ENCODE measurements around the gene MTF1. TPM values are rescaled to one million over a fixed set of nuclear protein-coding genes. Genes with fewer than 3 reads are reported as not detected.

MTF1 gene
- total RNA-seq, 1 donor from 2014 or later: 11.3 TPM

DNA sequence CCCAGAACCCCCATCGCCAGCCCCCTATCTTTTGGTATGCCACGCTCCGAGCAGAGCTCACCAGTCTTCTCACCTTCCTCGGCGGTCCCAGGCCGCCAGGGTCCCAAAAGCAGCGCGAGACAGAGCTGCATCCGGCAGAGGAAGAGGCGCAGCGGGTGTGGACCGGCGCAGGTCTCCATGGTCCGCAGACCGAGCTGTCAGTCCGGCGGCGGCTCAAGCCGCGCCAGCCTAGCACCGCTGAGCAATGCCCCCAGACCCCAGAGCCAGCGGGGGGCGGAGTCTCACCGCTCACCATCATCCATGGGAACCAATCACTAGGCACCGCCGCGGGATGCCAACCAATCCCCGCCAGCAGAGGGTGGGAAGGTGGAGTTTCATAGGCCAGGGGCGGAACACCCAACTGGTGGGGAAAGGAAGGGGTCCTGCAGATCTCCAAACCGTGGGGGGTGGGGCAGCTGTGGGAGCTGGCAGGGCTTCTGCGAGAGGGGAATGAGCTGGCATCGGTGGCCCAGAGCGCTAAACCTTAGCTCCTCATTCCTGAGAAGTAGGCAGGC lies 94.4 kb downstream of the MTF1 start, which contains the start of gene EPHA10:
EPHA10 (minus strand) TSS at position 233 of the 554 bp plus-strand sequence; CDS start at position 179, 54 bp downstream.
- intact Hi-C loops (cut with micrococcal nuclease): no loop called here
- no peaks in the 10 kb centered on the region for H3K9me3 ChIP-seq (replicated peaks)
- peaks cover 99% of the 10 kb centered on the region for H3K27me3 ChIP-seq (ENCODE audit: low read depth)
- H3K27ac ChIP-seq (replicated peaks): no peak within 1 kb of the TSS
- no peaks in the 10 kb centered on the region for H3K36me3 ChIP-seq
- no peak within 1 kb of the TSS for H3K4me3 ChIP-seq
- TF ChIP-seq, protein P1, sequence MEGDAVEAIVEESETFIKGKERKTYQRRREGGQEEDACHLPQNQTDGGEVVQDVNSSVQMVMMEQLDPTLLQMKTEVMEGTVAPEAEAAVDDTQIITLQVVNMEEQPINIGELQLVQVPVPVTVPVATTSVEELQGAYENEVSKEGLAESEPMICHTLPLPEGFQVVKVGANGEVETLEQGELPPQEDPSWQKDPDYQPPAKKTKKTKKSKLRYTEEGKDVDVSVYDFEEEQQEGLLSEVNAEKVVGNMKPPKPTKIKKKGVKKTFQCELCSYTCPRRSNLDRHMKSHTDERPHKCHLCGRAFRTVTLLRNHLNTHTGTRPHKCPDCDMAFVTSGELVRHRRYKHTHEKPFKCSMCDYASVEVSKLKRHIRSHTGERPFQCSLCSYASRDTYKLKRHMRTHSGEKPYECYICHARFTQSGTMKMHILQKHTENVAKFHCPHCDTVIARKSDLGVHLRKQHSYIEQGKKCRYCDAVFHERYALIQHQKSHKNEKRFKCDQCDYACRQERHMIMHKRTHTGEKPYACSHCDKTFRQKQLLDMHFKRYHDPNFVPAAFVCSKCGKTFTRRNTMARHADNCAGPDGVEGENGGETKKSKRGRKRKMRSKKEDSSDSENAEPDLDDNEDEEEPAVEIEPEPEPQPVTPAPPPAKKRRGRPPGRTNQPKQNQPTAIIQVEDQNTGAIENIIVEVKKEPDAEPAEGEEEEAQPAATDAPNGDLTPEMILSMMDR (IDR thresholded peaks at IDR 0.05; ENCODE audit: borderline replicate concordance): no peak
- no peak for DNase-seq
- H3K4me1 ChIP-seq: no peaks in the 10 kb centered on the region

DNA sequence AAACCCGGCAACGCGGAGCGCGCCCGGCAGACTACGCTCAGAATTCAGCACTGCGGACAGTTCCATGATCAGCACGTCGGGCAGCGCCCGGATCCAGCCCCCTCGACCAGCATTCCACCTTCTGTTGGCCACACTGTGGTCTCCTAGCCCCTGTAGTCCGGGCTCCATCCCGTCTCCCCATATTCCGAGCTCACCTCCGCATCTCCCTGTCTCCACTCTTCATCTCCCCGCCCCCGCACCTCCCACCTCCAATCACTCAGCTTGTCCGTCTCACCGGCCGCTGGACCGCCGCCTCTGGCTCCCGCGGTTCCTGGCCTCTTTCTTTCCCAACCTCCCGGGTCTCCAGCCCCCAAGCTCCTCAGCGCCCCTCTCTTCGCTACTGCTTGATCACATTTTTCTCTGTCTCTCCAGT lies 95.0 kb downstream of the MTF1 start:
- Histone ChIP-seq H3K27ac (replicated peaks) (no peak overlapping the region), H3K27me3 (ENCODE audit: low read depth) (peaks cover 99% of the 10 kb centered on the region), H3K4me1 (no peaks in the 10 kb centered on the region), H3K36me3 (no peaks in the 10 kb centered on the region), H3K4me3 (no peak overlapping the region), H3K9me3 (replicated peaks) (no peaks in the 10 kb centered on the region)
- TF ChIP-seq, protein P1 (IDR thresholded peaks at IDR 0.05; ENCODE audit: borderline replicate concordance): no peak
- intact Hi-C loops (cut with micrococcal nuclease): no loop called here
- DNase-seq: no peak

DNA sequence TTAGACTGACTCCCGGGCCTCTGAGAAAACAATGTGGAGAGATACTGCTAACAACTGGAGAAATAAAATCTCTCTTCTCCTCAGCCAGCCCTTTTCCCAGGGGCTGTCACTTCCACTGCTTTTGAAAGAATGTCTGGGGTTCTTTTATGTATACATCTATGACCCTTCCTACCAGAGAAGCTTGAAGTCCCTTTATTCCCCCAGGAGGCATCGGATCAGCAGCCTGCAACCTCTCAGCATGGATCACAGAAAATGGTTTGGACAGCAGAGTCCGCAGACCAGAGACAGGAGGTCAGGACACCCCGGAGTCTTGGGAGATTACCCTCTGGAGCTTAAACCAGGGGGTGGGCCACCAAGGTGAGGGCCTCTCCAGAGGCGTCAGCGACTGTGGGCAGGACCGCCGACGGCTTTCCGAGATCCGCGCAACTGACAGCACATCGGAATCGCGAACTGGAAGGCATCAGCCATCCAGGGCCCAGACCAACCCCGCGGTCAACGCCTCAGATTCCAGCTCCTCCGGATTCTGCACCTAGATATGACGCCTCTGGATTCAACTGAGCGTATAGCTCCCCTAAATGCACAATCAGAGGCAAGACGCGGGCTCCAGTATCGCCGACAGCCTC lies 95.5 kb downstream of the MTF1 start:
- Histone ChIP-seq H3K27me3 (ENCODE audit: low read depth) (peaks cover 99% of the 10 kb centered on the region), H3K27ac (replicated peaks) (no peak overlapping the region), H3K36me3 (no peaks in the 10 kb centered on the region), H3K4me3 (no peak overlapping the region), H3K9me3 (replicated peaks) (no peaks in the 10 kb centered on the region), H3K4me1 (no peaks in the 10 kb centered on the region)
- intact Hi-C loops (cut with micrococcal nuclease): no loop called here
- TF ChIP-seq, protein P1 (IDR thresholded peaks at IDR 0.05; ENCODE audit: borderline replicate concordance): no peak
- no peak for DNase-seq

GRCh38 chr1:37762516-37762915 lies 96.9 kb downstream of the MTF1 start:
- DNase-seq: no peak
- Histone ChIP-seq H3K4me3 (no peak overlapping the region), H3K27ac (replicated peaks) (no peak overlapping the region), H3K36me3 (no peaks in the 10 kb centered on the region), H3K9me3 (replicated peaks) (no peaks in the 10 kb centered on the region), H3K4me1 (no peaks in the 10 kb centered on the region), H3K27me3 (ENCODE audit: low read depth) (peaks cover 99% of the 10 kb centered on the region)
- TF ChIP-seq, protein P1 (IDR thresholded peaks at IDR 0.05; ENCODE audit: borderline replicate concordance): no peak
- intact Hi-C loops (cut with micrococcal nuclease): no loop called here

GRCh38 chr1:37761416-37762095 lies 97.8 kb downstream of the MTF1 start:
- intact Hi-C loops (cut with micrococcal nuclease): no loop called here
- Histone ChIP-seq H3K9me3 (replicated peaks) (no peaks in the 10 kb centered on the region), H3K4me3 (no peak overlapping the region), H3K27ac (replicated peaks) (no peak overlapping the region), H3K27me3 (ENCODE audit: low read depth) (peaks cover 98% of the 10 kb centered on the region), H3K36me3 (no peaks in the 10 kb centered on the region), H3K4me1 (no peaks in the 10 kb centered on the region)
- TF ChIP-seq, protein P1 (IDR thresholded peaks at IDR 0.05; ENCODE audit: borderline replicate concordance): no peak
- no peak for DNase-seq

Other genes starting within 250 kb of the MTF1 start
- not detected for gene RSPO1, start 224.7 kb downstream of the MTF1 start, total RNA-seq
- gene CDCA8, start 167.1 kb downstream of the MTF1 start, total RNA-seq: 0.33 TPM
- 0.14 TPM for gene EPHA10, start 94.5 kb downstream of the MTF1 start, total RNA-seq
- gene MANEAL, start 65.7 kb downstream of the MTF1 start, total RNA-seq: 1.9 TPM
- gene C1orf122, start 51.8 kb downstream of the MTF1 start, total RNA-seq: 47.3 TPM
- 5.7 TPM for gene YRDC, start 51.4 kb downstream of the MTF1 start, total RNA-seq
- 10.9 TPM for gene INPP5B, start 87.5 kb upstream of the MTF1 start, total RNA-seq
- 29.5 TPM for gene SF3A3, start 130.4 kb upstream of the MTF1 start, total RNA-seq
- 15.8 TPM for gene FHL3, start 145.9 kb upstream of the MTF1 start, total RNA-seq
- 39.6 TPM for gene UTP11, start 153.1 kb upstream of the MTF1 start, total RNA-seq
- gene POU3F1, start 187.2 kb upstream of the MTF1 start, total RNA-seq: 0.11 TPM

Measured in left ventricle myocardium inferior (tissue), 1 donor.